Measurements from ENCODE around the gene CALML5.

CALML5 gene

GRCh38 chr10:5510281-5511072 is 11.1 kb upstream of the CALML5 start:
- no peak overlapping the region for H3K4me3 ChIP-seq (ENCODE audit: low read depth, low read length)
- no peak for TF ChIP-seq CTCF (IDR thresholded peaks at IDR 0.05; ENCODE audit: control insufficient read depth, extremely low read depth, insufficient read depth)
- DNase-seq (ENCODE audit: low read depth): peak; percentile 50

GRCh38 chr10:5509691-5510090 is 10.3 kb upstream of the CALML5 start:
- no peak for TF ChIP-seq CTCF (IDR thresholded peaks at IDR 0.05; ENCODE audit: control insufficient read depth, extremely low read depth, insufficient read depth)
- H3K4me3 ChIP-seq (ENCODE audit: low read depth, low read length): no peak overlapping the region

GRCh38 chr10:5509236-5509635 is 9.9 kb upstream of the CALML5 start:
- TF ChIP-seq CTCF (IDR thresholded peaks at IDR 0.05; ENCODE audit: control insufficient read depth, extremely low read depth, insufficient read depth): no peak
- H3K4me3 ChIP-seq (ENCODE audit: low read depth, low read length): no peak overlapping the region
- DNase-seq (ENCODE audit: low read depth): no peak

More at GRCh38 chr10:5509691-5510090, 10.3 kb upstream of the CALML5 start:
- DNase-seq (ENCODE audit: low read depth): no peak

- no peak for TF ChIP-seq CTCF (IDR thresholded peaks at IDR 0.05; ENCODE audit: control insufficient read depth, extremely low read depth, insufficient read depth)
- no peak for DNase-seq (ENCODE audit: low read depth)
- H3K4me3 ChIP-seq (ENCODE audit: low read depth, low read length): no peak overlapping the region
Measured at GRCh38 chr10:5508786-5509185, 9.4 kb upstream of the CALML5 start.

- no peak overlapping the region for H3K4me3 ChIP-seq (ENCODE audit: low read depth, low read length)
- TF ChIP-seq CTCF (IDR thresholded peaks at IDR 0.05; ENCODE audit: control insufficient read depth, extremely low read depth, insufficient read depth): no peak
- no peak for DNase-seq (ENCODE audit: low read depth)
Measured at GRCh38 chr10:5508161-5508604, 8.8 kb upstream of the CALML5 start.

- no peak for TF ChIP-seq CTCF (IDR thresholded peaks at IDR 0.05; ENCODE audit: control insufficient read depth, extremely low read depth, insufficient read depth)
- H3K4me3 ChIP-seq (ENCODE audit: low read depth, low read length): no peak overlapping the region
- no peak for DNase-seq (ENCODE audit: low read depth)
Measured at GRCh38 chr10:5507649-5508131, 8.3 kb upstream of the CALML5 start.

Measured in LNCaP clone FGC (cell line).